DND-41 (cell line): ENCODE data around the gene RPP25.

Source experiments
- EZH2 ChIP-seq: IDR thresholded peaks from 3 replicates; pipeline ENCODE4 v1.6.1; 2012; ENCODE audit warnings: borderline replicate concordance, low read depth, mild to moderate bottlenecking, moderate library complexity, low read length, inconsistent platforms; ENCODE audit not compliant: severe bottlenecking
- TF ChIP-seq, protein P1 (sequence below): IDR thresholded peaks from 2 replicates; pipeline ENCODE4 v1.5.1; 2012; ENCODE audit warnings: borderline replicate concordance, low read length, moderate library complexity, mild to moderate bottlenecking; ENCODE audit not compliant: poor library complexity, severe bottlenecking; ENCODE audit errors: extremely low read depth

DNA sequence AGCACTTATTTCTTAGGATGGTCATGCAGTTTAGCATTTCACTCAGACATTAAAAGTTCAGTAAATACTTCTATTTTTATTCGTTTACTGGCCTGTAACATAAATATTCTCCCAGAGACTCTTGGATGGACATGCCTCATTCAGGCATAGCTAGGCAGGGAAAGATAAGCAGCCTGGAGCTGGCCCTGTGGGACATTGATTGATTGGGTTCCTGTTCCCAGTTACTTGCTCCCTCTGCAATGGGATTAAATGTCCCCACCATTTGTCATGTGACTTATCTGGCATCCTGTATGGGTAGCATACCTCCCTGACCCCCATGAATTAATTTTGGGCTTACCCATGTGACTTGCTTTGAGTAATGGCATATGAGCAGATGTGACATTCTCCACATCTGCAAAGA lies 36.0 kb upstream of the RPP25 start:
- TF ChIP-seq, protein P1, sequence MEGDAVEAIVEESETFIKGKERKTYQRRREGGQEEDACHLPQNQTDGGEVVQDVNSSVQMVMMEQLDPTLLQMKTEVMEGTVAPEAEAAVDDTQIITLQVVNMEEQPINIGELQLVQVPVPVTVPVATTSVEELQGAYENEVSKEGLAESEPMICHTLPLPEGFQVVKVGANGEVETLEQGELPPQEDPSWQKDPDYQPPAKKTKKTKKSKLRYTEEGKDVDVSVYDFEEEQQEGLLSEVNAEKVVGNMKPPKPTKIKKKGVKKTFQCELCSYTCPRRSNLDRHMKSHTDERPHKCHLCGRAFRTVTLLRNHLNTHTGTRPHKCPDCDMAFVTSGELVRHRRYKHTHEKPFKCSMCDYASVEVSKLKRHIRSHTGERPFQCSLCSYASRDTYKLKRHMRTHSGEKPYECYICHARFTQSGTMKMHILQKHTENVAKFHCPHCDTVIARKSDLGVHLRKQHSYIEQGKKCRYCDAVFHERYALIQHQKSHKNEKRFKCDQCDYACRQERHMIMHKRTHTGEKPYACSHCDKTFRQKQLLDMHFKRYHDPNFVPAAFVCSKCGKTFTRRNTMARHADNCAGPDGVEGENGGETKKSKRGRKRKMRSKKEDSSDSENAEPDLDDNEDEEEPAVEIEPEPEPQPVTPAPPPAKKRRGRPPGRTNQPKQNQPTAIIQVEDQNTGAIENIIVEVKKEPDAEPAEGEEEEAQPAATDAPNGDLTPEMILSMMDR: no peak
- no peak for TF ChIP-seq EZH2
